Fibroblast of lung (primary cell): ENCODE results near the gene MARCHF2. TPM values are rescaled to one million over a fixed set of nuclear protein-coding genes. Genes with fewer than 3 reads are reported as not detected.

Source experiments
- DNase-seq, 2 donors: peaks; one replicate each; pipeline versions ENCODE4 v3.0.0 to v3.0.0-alpha.2; 2010; ENCODE audit warnings: low read depth in 2 of 2
- H2AFZ ChIP-seq: 2 replicates; pipeline ENCODE4 v1.5.1; 2012; ENCODE audit warnings: low read length, control low read depth, inconsistent platforms
- H3K27ac ChIP-seq: 2 replicates; pipeline ENCODE4 v1.5.1; 2011; ENCODE audit warnings: low read length, control low read depth; ENCODE audit not compliant: insufficient read depth
- H3K27me3 ChIP-seq: 2 replicates; pipeline ENCODE4 v1.5.1; 2011; ENCODE audit warnings: mild to moderate bottlenecking, low read length; ENCODE audit not compliant: control insufficient read depth, insufficient read depth
- H3K36me3 ChIP-seq: 2 replicates; pipeline ENCODE4 v1.5.1; 2011; ENCODE audit warnings: low read length; ENCODE audit not compliant: control insufficient read depth, insufficient read depth
- H3K4me1 ChIP-seq: 2 replicates; pipeline ENCODE4 v1.5.1; 2011; ENCODE audit warnings: low read length; ENCODE audit not compliant: control insufficient read depth, insufficient read depth; ENCODE audit errors: extremely low read depth
- H3K4me2 ChIP-seq: 2 replicates; pipeline ENCODE4 v1.5.1; 2011; ENCODE audit warnings: low read length, control low read depth; ENCODE audit not compliant: insufficient read depth; ENCODE audit errors: extremely low read depth
- H3K4me3 ChIP-seq, 4 experiments: fragments of 200-600 bp in 1 of 4; sonication (generic) in 1 of 4; replicated peaks in 1 of 4; 2 replicates each; pipeline ENCODE4 v1.5.1; 2011 to 2016; ENCODE audit warnings: low read length in 4 of 4, low read depth in 3 of 4, mild to moderate bottlenecking in 3 of 4, control low read depth in 2 of 4, inconsistent platforms in 1 of 4, mixed read lengths in 1 of 4; ENCODE audit not compliant: insufficient read depth in 1 of 4; ENCODE audit errors: control extremely low read depth in 1 of 4
- H3K79me2 ChIP-seq: 2 replicates; pipeline ENCODE4 v1.5.1; 2012; ENCODE audit warnings: mild to moderate bottlenecking, low read length, inconsistent platforms; ENCODE audit not compliant: control insufficient read depth, insufficient read depth
- H3K9ac ChIP-seq: 2 replicates; pipeline ENCODE4 v1.5.1; 2011; ENCODE audit warnings: mild to moderate bottlenecking, low read length, control low read depth; ENCODE audit not compliant: insufficient read depth
- H3K9me3 ChIP-seq: 2 replicates; pipeline ENCODE4 v1.5.1; 2012; ENCODE audit warnings: low read depth, low read length; ENCODE audit not compliant: control insufficient read depth, insufficient read depth
- H4K20me1 ChIP-seq: 2 replicates; pipeline ENCODE4 v1.5.1; 2011; ENCODE audit warnings: low read length; ENCODE audit not compliant: control insufficient read depth, insufficient read depth; ENCODE audit errors: extremely low read depth
- CTCF ChIP-seq, 2 donors: IDR thresholded peaks in 1 of 2; conservative IDR thresholded peaks in 1 of 2; 1 replicate in 1 of 2; 2 replicates in 1 of 2; pipeline ENCODE4 v1.5.1; 2011 to 2012; ENCODE audit warnings: low read length in 2 of 2, control low read depth in 1 of 2, inconsistent platforms in 1 of 2, low read depth in 1 of 2, mild to moderate bottlenecking in 1 of 2
- EZH2 ChIP-seq: IDR thresholded peaks from 2 replicates; pipeline ENCODE4 v1.5.1; 2012; ENCODE audit warnings: low read length, control low read depth, mild to moderate bottlenecking; ENCODE audit errors: missing control alignments
- polyA plus RNA-seq, 2 donors: library from polyadenylated mRNA; depleted of rRNA in 1 of 2; stranded (reverse) in 1 of 2; unstranded in 1 of 2; fragments of >200 nt; gene quantifications; 2 replicates each; pipeline ENCODE4 v1.2.1, GENCODE V29; 2011 to 2012; ENCODE audit warnings: missing spikeins in 1 of 2
- total RNA-seq: library from RNA; depleted of rRNA; stranded (reverse); fragments of >200 nt; gene quantifications from 2 replicates; pipeline ENCODE4 v1.2.1, GENCODE V29; 2014

MARCHF2 gene
- total and polyA plus RNA-seq, 2 donors (not counting 1 experiment from before 2014, with no cell fraction given) = 16.8 to 90.8 TPM

GRCh38 chr19:8483165-8483564, 70.1 kb downstream of the MARCHF2 start:
- no peaks in the 10 kb centered on the region for H4K20me1 ChIP-seq
- H3K4me2 ChIP-seq = no peak overlapping the region
- H3K79me2 ChIP-seq = peaks cover 42% of the 10 kb centered on the region
- no peak overlapping the region for H3K4me3 ChIP-seq
- TF ChIP-seq EZH2 (no peak), CTCF (conservative IDR thresholded peaks at IDR 0.05 in 1 of 2, IDR thresholded peaks at IDR 0.05 in 1 of 2; ENCODE audit: low read depth in 1 of 2, low read length in 2 of 2) (no peak)
- no peak overlapping the region for H3K9ac ChIP-seq
- no peaks in the 10 kb centered on the region for H3K9me3 ChIP-seq
- H3K4me1 ChIP-seq = no peaks in the 10 kb centered on the region
- H3K36me3 ChIP-seq = peaks cover 34% of the 10 kb centered on the region
- no peaks in the 10 kb centered on the region for H3K27me3 ChIP-seq
- no peak for DNase-seq
- no peak overlapping the region for H3K27ac ChIP-seq
- no peak overlapping the region for H2AFZ ChIP-seq

GRCh38 chr19:8484331-8484894, 71.3 kb downstream of the MARCHF2 start:
- no peak for DNase-seq
- Histone ChIP-seq H3K4me1 (no peaks in the 10 kb centered on the region), H3K9ac (no peak overlapping the region), H2AFZ (no peak overlapping the region), H3K27me3 (no peaks in the 10 kb centered on the region), H3K4me3 (no peak overlapping the region), H3K36me3 (peaks cover 36% of the 10 kb centered on the region), H3K9me3 (no peaks in the 10 kb centered on the region), H3K4me2 (no peak overlapping the region), H3K79me2 (peaks cover 31% of the 10 kb centered on the region), H4K20me1 (no peaks in the 10 kb centered on the region), H3K27ac (no peak overlapping the region)
- TF ChIP-seq CTCF (conservative IDR thresholded peaks at IDR 0.05 in 1 of 2, IDR thresholded peaks at IDR 0.05 in 1 of 2; ENCODE audit: low read depth in 1 of 2, low read length in 2 of 2) (no peak), EZH2 (no peak)

- no peak for DNase-seq
- Histone ChIP-seq H3K4me1 (no peaks in the 10 kb centered on the region), H3K4me2 (no peak overlapping the region), H2AFZ (no peak overlapping the region), H3K9me3 (no peaks in the 10 kb centered on the region), H3K27ac (no peak overlapping the region), H4K20me1 (no peaks in the 10 kb centered on the region), H3K9ac (no peak overlapping the region), H3K27me3 (no peaks in the 10 kb centered on the region), H3K36me3 (peaks cover 36% of the 10 kb centered on the region), H3K79me2 (peaks cover 24% of the 10 kb centered on the region), H3K4me3 (no peak overlapping the region)
- TF ChIP-seq CTCF (conservative IDR thresholded peaks at IDR 0.05 in 1 of 2, IDR thresholded peaks at IDR 0.05 in 1 of 2; ENCODE audit: low read depth in 1 of 2, low read length in 2 of 2) (no peak), EZH2 (no peak)
Observed at GRCh38 chr19:8485561-8486371, 72.7 kb downstream of the MARCHF2 start.
